HUES6 (cell line): ENCODE results near the gene MME.
"Not testable (repeated sequence)": the region's sequence is repeated elsewhere in the genome, so short reads cannot be mapped to it uniquely, and the experiment has no call there.

Experiments used
- H3K27ac ChIP-seq: 2 replicates; pipeline ENCODE4 v1.7.0; 2013; ENCODE audit warnings: low read depth, mild to moderate bottlenecking, low read length, inconsistent platforms
- H3K27me3 ChIP-seq: 2 replicates; pipeline ENCODE4 v1.6.1; 2013; ENCODE audit warnings: low read length; ENCODE audit not compliant: control insufficient read depth, insufficient read depth
- H3K36me3 ChIP-seq: 2 replicates; pipeline ENCODE4 v1.6.1; 2013; ENCODE audit warnings: low read length; ENCODE audit not compliant: control insufficient read depth, insufficient read depth
- H3K4me1 ChIP-seq: 2 replicates; pipeline ENCODE4 v1.6.1; 2013; ENCODE audit warnings: low read length; ENCODE audit not compliant: control insufficient read depth, insufficient read depth
- H3K4me3 ChIP-seq: 2 replicates; pipeline ENCODE4 v1.5.1; 2013; ENCODE audit warnings: low read depth, low read length
- H3K9ac ChIP-seq: one replicate; pipeline ENCODE4 v1.6.1; 2013; ENCODE audit warnings: mild to moderate bottlenecking, low read length
- H3K9me3 ChIP-seq: 2 replicates; pipeline ENCODE4 v1.6.1; 2013; ENCODE audit warnings: low read depth, low read length; ENCODE audit not compliant: control insufficient read depth, insufficient read depth

Gene MME

GRCh38 chr3:155106119-155106518 lies 26.0 kb downstream of the MME start:
- H3K9ac ChIP-seq = no peak overlapping the region
- no peaks in the 10 kb centered on the region for H3K9me3 ChIP-seq
- H3K27me3 ChIP-seq = no peaks in the 10 kb centered on the region
- no peaks in the 10 kb centered on the region; the same call in 1 of the 2 replicates for H3K4me1 ChIP-seq
- no peak overlapping the region for H3K27ac ChIP-seq
- no peak overlapping the region for H3K4me3 ChIP-seq
- H3K36me3 ChIP-seq = no peaks in the 10 kb centered on the region

GRCh38 chr3:155110022-155110421 lies 29.9 kb downstream of the MME start:
- H3K4me3 ChIP-seq = no peak overlapping the region
- H3K9ac ChIP-seq = no peak overlapping the region
- H3K27ac ChIP-seq = no peak overlapping the region
- no peaks in the 10 kb centered on the region for H3K9me3 ChIP-seq
- no peaks in the 10 kb centered on the region for H3K36me3 ChIP-seq
- H3K4me1 ChIP-seq = no peaks in the 10 kb centered on the region
- no peaks in the 10 kb centered on the region for H3K27me3 ChIP-seq

- Histone ChIP-seq H3K27ac (no peak overlapping the region), H3K4me3 (no peak overlapping the region), H3K27me3 (no peaks in the 10 kb centered on the region), H3K4me1 (no peaks in the 10 kb centered on the region), H3K9ac (no peak overlapping the region), H3K36me3 (no peaks in the 10 kb centered on the region), H3K9me3 (no peaks in the 10 kb centered on the region)
These were observed 31.1 kb downstream of the MME start for GRCh38 chr3:155110996-155111901.

- H3K4me3 ChIP-seq = no peak overlapping the region
- no peak overlapping the region for H3K27ac ChIP-seq
- H3K9ac ChIP-seq = no peak overlapping the region
- H3K36me3 ChIP-seq = no peaks in the 10 kb centered on the region
- H3K27me3 ChIP-seq = no peaks in the 10 kb centered on the region
- no peaks in the 10 kb centered on the region for H3K4me1 ChIP-seq
- no peaks in the 10 kb centered on the region for H3K9me3 ChIP-seq
These were observed 31.9 kb downstream of the MME start for GRCh38 chr3:155111971-155112370.

GRCh38 chr3:155112661-155113389 lies 32.7 kb downstream of the MME start:
- H3K9me3 ChIP-seq = no peaks in the 10 kb centered on the region
- H3K27ac ChIP-seq = no peak overlapping the region
- no peaks in the 10 kb centered on the region for H3K27me3 ChIP-seq
- H3K9ac ChIP-seq = no peak overlapping the region
- no peaks in the 10 kb centered on the region for H3K4me1 ChIP-seq
- H3K4me3 ChIP-seq = no peak overlapping the region
- H3K36me3 ChIP-seq = no peaks in the 10 kb centered on the region

GRCh38 chr3:155124745-155125144 lies 44.6 kb downstream of the MME start:
- not testable (repeated sequence) for H3K9me3 ChIP-seq, H3K36me3 ChIP-seq, H3K27me3 ChIP-seq, H3K4me3 ChIP-seq, H3K9ac ChIP-seq, H3K4me1 ChIP-seq, H3K27ac ChIP-seq

- Histone ChIP-seq H3K27me3 (no peaks in the 10 kb centered on the region), H3K27ac (no peak overlapping the region), H3K9ac (no peak overlapping the region), H3K9me3 (peaks cover 10% of the 10 kb centered on the region; the same call in 1 of the 2 replicates), H3K4me3 (no peak overlapping the region), H3K36me3 (no peaks in the 10 kb centered on the region; the same call in 1 of the 2 replicates), H3K4me1 (no peaks in the 10 kb centered on the region)
These were observed 49.3 kb downstream of the MME start for GRCh38 chr3:155129396-155129795.

- no peak overlapping the region for H3K9ac ChIP-seq
- no peak overlapping the region for H3K4me3 ChIP-seq
- H3K36me3 ChIP-seq = no peaks in the 10 kb centered on the region; the same call in 1 of the 2 replicates
- no peaks in the 10 kb centered on the region for H3K4me1 ChIP-seq
- H3K27ac ChIP-seq = no peak overlapping the region
- peaks cover 11% of the 10 kb centered on the region; the same call in 1 of the 2 replicates for H3K9me3 ChIP-seq
- H3K27me3 ChIP-seq = no peaks in the 10 kb centered on the region
These were observed 49.9 kb downstream of the MME start for GRCh38 chr3:155130001-155130400.

GRCh38 chr3:155131104-155131503 lies 51.0 kb downstream of the MME start:
- peaks cover 4% of the 10 kb centered on the region; the same call in 1 of the 2 replicates for H3K9me3 ChIP-seq
- no peak overlapping the region for H3K27ac ChIP-seq
- H3K4me1 ChIP-seq = no peaks in the 10 kb centered on the region
- no peaks in the 10 kb centered on the region for H3K27me3 ChIP-seq
- H3K36me3 ChIP-seq = no peaks in the 10 kb centered on the region; the same call in 1 of the 2 replicates
- H3K4me3 ChIP-seq = no peak overlapping the region
- H3K9ac ChIP-seq = no peak overlapping the region

GRCh38 chr3:155134311-155134710 lies 54.2 kb downstream of the MME start:
- H3K27me3 ChIP-seq, H3K27ac ChIP-seq, H3K36me3 ChIP-seq: not testable (repeated sequence)

GRCh38 chr3:155135003-155135402 lies 54.9 kb downstream of the MME start:
- H3K27ac ChIP-seq = no peak overlapping the region
- H3K9me3 ChIP-seq = 0 out of 2 replicates have a peak, but pooled peaks cover 4% of the 10 kb centered on the region
- no peak overlapping the region for H3K4me3 ChIP-seq
- no peaks in the 10 kb centered on the region for H3K36me3 ChIP-seq
- no peaks in the 10 kb centered on the region for H3K4me1 ChIP-seq
- H3K27me3 ChIP-seq = no peaks in the 10 kb centered on the region
- no peak overlapping the region for H3K9ac ChIP-seq

More at GRCh38 chr3:155134311-155134710, 54.2 kb downstream of the MME start:
- H3K9me3 ChIP-seq, H3K9ac ChIP-seq, H3K4me1 ChIP-seq, H3K4me3 ChIP-seq: not testable (repeated sequence)
